HepG2 (cell line): ENCODE results near the gene ANKRD52. TPM values are rescaled to one million over a fixed set of nuclear protein-coding genes. Genes with fewer than 3 reads are reported as not detected.

ENCODE experiments used
- CENPT ChIP-seq: sonication (generic); formaldehyde crosslinking; IDR thresholded peaks from 2 replicates; pipeline ENCODE4 v1.8.0; 2022; ENCODE audit warnings: low read depth, mild to moderate bottlenecking, moderate library complexity, missing genetic modification reagents
- DPF2 ChIP-seq: sonication (generic); formaldehyde crosslinking; IDR thresholded peaks from 2 replicates; pipeline ENCODE4 v1.4.0; 2020; ENCODE audit warnings: mild to moderate bottlenecking, low read depth, missing genetic modification reagents, borderline replicate concordance
- FIP1L1 ChIP-seq: fragments of 200-400 bp; formaldehyde crosslinking; IDR thresholded peaks from 2 replicates; pipeline ENCODE4 v1.6.1; 2018; ENCODE audit warnings: low read depth, mild to moderate bottlenecking, low read length, moderate library complexity, borderline replicate concordance; ENCODE audit not compliant: insufficient read depth
- KLF16 ChIP-seq, 2 experiments: sonication (generic) in 1 of 2; formaldehyde crosslinking in 1 of 2; IDR thresholded peaks; 2 replicates each; pipeline versions ENCODE4 v1.6.1 to v1.8.0; 2016 to 2023; ENCODE audit warnings: missing genetic modification reagents in 2 of 2, missing compliant biosample characterization in 1 of 2
- MYC ChIP-seq: sonication (generic); formaldehyde crosslinking; IDR thresholded peaks from 2 replicates; pipeline ENCODE4 v1.9.0; 2021; ENCODE audit warnings: missing genetic modification reagents, borderline replicate concordance
- PREB ChIP-seq: sonication (generic); formaldehyde crosslinking; IDR thresholded peaks from 2 replicates; pipeline ENCODE4 v1.4.0; 2020; ENCODE audit warnings: missing genetic modification reagents
- SKIL ChIP-seq: sonication (generic); formaldehyde crosslinking; IDR thresholded peaks from 2 replicates; pipeline ENCODE4 v1.8.0; 2022; ENCODE audit warnings: missing genetic modification reagents, mild to moderate bottlenecking, moderate library complexity, borderline replicate concordance
- TBP ChIP-seq: sonication (generic); formaldehyde crosslinking; IDR thresholded peaks from 2 replicates; pipeline ENCODE4 v1.5.0; 2020; ENCODE audit warnings: missing genetic modification reagents
- TFDP2 ChIP-seq: sonication (generic); formaldehyde crosslinking; IDR thresholded peaks from 2 replicates; pipeline ENCODE4 v1.4.0; 2020; ENCODE audit warnings: missing genetic modification reagents
- TRIM24 ChIP-seq: sonication (generic); formaldehyde crosslinking; IDR thresholded peaks from 2 replicates; pipeline ENCODE4 v1.8.0; 2022; ENCODE audit warnings: mild to moderate bottlenecking, missing genetic modification reagents
- ZBTB25 ChIP-seq: IDR thresholded peaks from 2 replicates; pipeline ENCODE4 v1.6.1; 2018; ENCODE audit warnings: missing genetic modification reagents
- ZKSCAN5 ChIP-seq: sonication (generic); formaldehyde crosslinking; IDR thresholded peaks from 2 replicates; pipeline ENCODE4 v1.5.1; 2020; ENCODE audit warnings: mild to moderate bottlenecking, missing genetic modification reagents
- ZNF260 ChIP-seq: sonication (generic); formaldehyde crosslinking; IDR thresholded peaks from 2 replicates; pipeline ENCODE4 v1.4.0; 2020; ENCODE audit warnings: missing genetic modification reagents, low read depth, mild to moderate bottlenecking, borderline replicate concordance
- ZNF512 ChIP-seq: sonication (generic); formaldehyde crosslinking; IDR thresholded peaks from 2 replicates; pipeline ENCODE4 v1.4.0; 2020; ENCODE audit warnings: mild to moderate bottlenecking, missing genetic modification reagents
- ZSCAN22 ChIP-seq: sonication (generic); formaldehyde crosslinking; IDR thresholded peaks from 2 replicates; pipeline ENCODE4 v1.4.0; 2020; ENCODE audit warnings: mild to moderate bottlenecking, missing genetic modification reagents
- polyA plus RNA-seq, 8 experiments: library from polyadenylated mRNA; depleted of rRNA in 3 of 8; stranded (reverse) in 7 of 8; unstranded in 1 of 8; fragments of >200 nt; fragmentation: Illumina TruSeq in 4 of 8; extraction: Trizol in 4 of 8; gene quantifications; 2 replicates each; pipeline versions ENCODE4 v1.2.1 to v1.2.3, GENCODE V29; 2011 to 2016; ENCODE audit warnings: low read depth in 4 of 8, missing spikeins in 1 of 8, mixed read lengths in 1 of 8; ENCODE audit not compliant: insufficient read depth in 1 of 8
- total RNA-seq, 5 experiments: library from RNA; depleted of rRNA; stranded (reverse); fragments of >200 nt; fragmentation: Illumina TruSeq; extraction: Trizol; gene quantifications; 2 replicates each; pipeline ENCODE4 v1.2.3, GENCODE V29; 2016; ENCODE audit warnings: low read depth in 1 of 5
- TF ChIP-seq, protein P1 (sequence below): sonication (generic); formaldehyde crosslinking; IDR thresholded peaks from 2 replicates; pipeline ENCODE4 v1.5.0; 2020; ENCODE audit warnings: mild to moderate bottlenecking, missing genetic modification reagents, borderline replicate concordance

The ANKRD52 gene
- total and polyA plus RNA-seq, 2 of the 13 experiments (the other 11 are each of a cell fraction or from before 2014, with no cell fraction given) = 7.8 to 9.2 TPM

DNA sequence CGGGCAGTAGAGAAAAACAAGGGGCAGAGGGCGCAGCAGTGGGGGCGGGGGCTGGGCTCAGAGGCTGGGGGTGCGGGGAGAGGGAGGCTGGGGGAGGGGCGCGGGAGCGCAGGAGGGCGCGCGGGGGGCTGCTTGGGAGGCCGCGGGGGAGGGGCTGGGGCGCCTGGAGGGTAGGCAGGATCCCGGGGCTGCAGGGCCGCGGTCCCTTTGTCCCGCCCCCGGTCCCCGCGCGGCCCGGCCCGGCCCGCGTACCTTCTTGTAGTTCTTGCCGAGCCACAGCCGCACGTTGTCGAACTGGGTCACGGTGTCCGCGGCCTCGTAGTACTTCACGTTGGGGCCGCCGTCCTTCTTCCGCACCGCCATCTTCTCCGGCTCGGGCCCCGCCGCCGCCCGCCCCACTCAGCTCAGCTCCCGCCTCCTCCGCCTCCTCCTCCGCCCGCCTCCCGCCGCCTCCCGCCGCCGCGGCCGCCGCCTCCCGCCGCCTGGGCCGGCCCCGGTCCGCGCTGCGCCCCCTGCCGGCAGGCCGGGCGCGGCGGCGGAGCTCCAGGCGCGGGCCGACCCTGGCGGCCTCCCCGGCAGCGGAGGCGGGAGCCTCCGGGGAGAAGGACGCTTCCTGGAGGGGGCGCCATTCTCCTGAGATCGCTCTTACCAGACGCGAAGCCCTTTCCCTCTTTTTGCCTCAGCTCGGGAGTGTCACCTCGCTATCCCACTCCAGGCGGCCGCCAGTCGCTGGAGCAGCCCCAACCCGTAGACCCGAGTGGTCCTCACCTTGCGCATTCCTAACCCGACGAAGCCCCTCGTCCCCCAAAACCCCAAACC, 68.9 kb downstream of the ANKRD52 start, which contains the start of gene SMARCC2 (continued):
- TF ChIP-seq ZNF512 (CRISPR knock-in tag) = no peak
- TF ChIP-seq ZKSCAN5 (CRISPR knock-in tag) = no peak
- TF ChIP-seq ZNF260 (CRISPR knock-in tag) = no peak
- no peak for TF ChIP-seq DPF2 (CRISPR knock-in tag)
- TF ChIP-seq ZBTB25 (CRISPR knock-in tag) = peak; percentile 41; the same call in 1 of the 2 replicates
- no peak for TF ChIP-seq FIP1L1
- no peak for TF ChIP-seq SKIL (CRISPR knock-in tag)
- no peak for TF ChIP-seq PREB (CRISPR knock-in tag)
- TF ChIP-seq MYC (CRISPR knock-in tag) = peak; percentile 42; the same call in 1 of the 2 replicates
- 0 out of 2 replicates have a peak, but pooled peaks have one; percentile 10 for TF ChIP-seq TFDP2
- no peak for TF ChIP-seq CENPT (CRISPR knock-in tag)
- TF ChIP-seq KLF16 (CRISPR knock-in tag; IDR thresholded peaks at IDR 0.05) = no peak
- no peak for TF ChIP-seq ZSCAN22
- TF ChIP-seq, protein P1, sequence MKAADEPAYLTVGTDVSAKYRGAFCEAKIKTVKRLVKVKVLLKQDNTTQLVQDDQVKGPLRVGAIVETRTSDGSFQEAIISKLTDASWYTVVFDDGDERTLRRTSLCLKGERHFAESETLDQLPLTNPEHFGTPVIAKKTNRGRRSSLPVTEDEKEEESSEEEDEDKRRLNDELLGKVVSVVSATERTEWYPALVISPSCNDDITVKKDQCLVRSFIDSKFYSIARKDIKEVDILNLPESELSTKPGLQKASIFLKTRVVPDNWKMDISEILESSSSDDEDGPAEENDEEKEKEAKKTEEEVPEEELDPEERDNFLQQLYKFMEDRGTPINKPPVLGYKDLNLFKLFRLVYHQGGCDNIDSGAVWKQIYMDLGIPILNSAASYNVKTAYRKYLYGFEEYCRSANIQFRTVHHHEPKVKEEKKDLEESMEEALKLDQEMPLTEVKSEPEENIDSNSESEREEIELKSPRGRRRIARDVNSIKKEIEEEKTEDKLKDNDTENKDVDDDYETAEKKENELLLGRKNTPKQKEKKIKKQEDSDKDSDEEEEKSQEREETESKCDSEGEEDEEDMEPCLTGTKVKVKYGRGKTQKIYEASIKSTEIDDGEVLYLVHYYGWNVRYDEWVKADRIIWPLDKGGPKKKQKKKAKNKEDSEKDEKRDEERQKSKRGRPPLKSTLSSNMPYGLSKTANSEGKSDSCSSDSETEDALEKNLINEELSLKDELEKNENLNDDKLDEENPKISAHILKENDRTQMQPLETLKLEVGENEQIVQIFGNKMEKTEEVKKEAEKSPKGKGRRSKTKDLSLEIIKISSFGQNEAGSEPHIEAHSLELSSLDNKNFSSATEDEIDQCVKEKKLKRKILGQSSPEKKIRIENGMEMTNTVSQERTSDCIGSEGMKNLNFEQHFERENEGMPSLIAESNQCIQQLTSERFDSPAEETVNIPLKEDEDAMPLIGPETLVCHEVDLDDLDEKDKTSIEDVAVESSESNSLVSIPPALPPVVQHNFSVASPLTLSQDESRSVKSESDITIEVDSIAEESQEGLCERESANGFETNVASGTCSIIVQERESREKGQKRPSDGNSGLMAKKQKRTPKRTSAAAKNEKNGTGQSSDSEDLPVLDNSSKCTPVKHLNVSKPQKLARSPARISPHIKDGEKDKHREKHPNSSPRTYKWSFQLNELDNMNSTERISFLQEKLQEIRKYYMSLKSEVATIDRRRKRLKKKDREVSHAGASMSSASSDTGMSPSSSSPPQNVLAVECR (CRISPR knock-in tag) = peak; percentile 57; the same call in 1 of the 2 replicates
- TF ChIP-seq TRIM24 (CRISPR knock-in tag) = no peak
- no peak for TF ChIP-seq TBP (CRISPR knock-in tag)
